ENCODE measurements around the gene BCL6B.

The BCL6B gene

GRCh38 chr17:7010523-7010922 lies 12.3 kb upstream of the BCL6B start:
- peaks cover 56% of the 10 kb centered on the region for H3K79me2 ChIP-seq (ENCODE audit: insufficient read depth, low read length)
- no peak overlapping the region for H3K9ac ChIP-seq (ENCODE audit: low read length)
- H2AFZ ChIP-seq (ENCODE audit: low read depth, low read length, severe bottlenecking), result no peak overlapping the region
- no peaks in the 10 kb centered on the region for H3K9me2 ChIP-seq (replicated peaks; ENCODE audit: insufficient read depth, low read length)
- H3K9me3 ChIP-seq (ENCODE audit: insufficient read depth, low read length), result no peaks in the 10 kb centered on the region
- H3K4me2 ChIP-seq (ENCODE audit: low read depth, low read length, poor library complexity, severe bottlenecking), result peak overlapping the region; percentile 99
- peaks cover 21% of the 10 kb centered on the region for H3F3A ChIP-seq (ENCODE audit: insufficient read depth)
- no peaks in the 10 kb centered on the region for H3K36me3 ChIP-seq (ENCODE audit: low read length)
- no peaks in the 10 kb centered on the region for H3K27me3 ChIP-seq (ENCODE audit: low read length)
- no peak for TF ChIP-seq CTCF (IDR thresholded peaks at IDR 0.05; ENCODE audit: insufficient read depth, low read length, poor library complexity, severe bottlenecking)
- no peak for TF ChIP-seq EZH2phosphoT487 (conservative IDR thresholded peaks at IDR 0.05; ENCODE audit: low read length)
- no peak overlapping the region for H3K4me3 ChIP-seq (ENCODE audit: insufficient read depth, low read length, poor library complexity, severe bottlenecking)
- no peak overlapping the region for H3K27ac ChIP-seq (ENCODE audit: low read depth, low read length)
- H4K20me1 ChIP-seq (ENCODE audit: low read depth, low read length), result no peaks in the 10 kb centered on the region

GRCh38 chr17:7011415-7011814 lies 11.4 kb upstream of the BCL6B start:
- Histone ChIP-seq H3K9ac (ENCODE audit: low read length) (peak overlapping the region; percentile 89), H4K20me1 (ENCODE audit: low read depth, low read length) (no peaks in the 10 kb centered on the region), H2AFZ (ENCODE audit: low read depth, low read length, severe bottlenecking) (no peak overlapping the region), H3K4me2 (ENCODE audit: low read depth, low read length, poor library complexity, severe bottlenecking) (peak overlapping the region; percentile 99), H3K4me3 (ENCODE audit: insufficient read depth, low read length, poor library complexity, severe bottlenecking) (peak overlapping the region; percentile 96), H3K36me3 (ENCODE audit: low read length) (no peaks in the 10 kb centered on the region), H3K9me2 (replicated peaks; ENCODE audit: insufficient read depth, low read length) (no peaks in the 10 kb centered on the region), H3K27me3 (ENCODE audit: low read length) (no peaks in the 10 kb centered on the region), H3K79me2 (ENCODE audit: insufficient read depth, low read length) (peaks cover 56% of the 10 kb centered on the region), H3K27ac (ENCODE audit: low read depth, low read length) (no peak overlapping the region), H3K9me3 (ENCODE audit: insufficient read depth, low read length) (no peaks in the 10 kb centered on the region), H3F3A (ENCODE audit: insufficient read depth) (peaks cover 21% of the 10 kb centered on the region)
- TF ChIP-seq CTCF (IDR thresholded peaks at IDR 0.05; ENCODE audit: insufficient read depth, low read length, poor library complexity, severe bottlenecking) (no peak), EZH2phosphoT487 (conservative IDR thresholded peaks at IDR 0.05; ENCODE audit: low read length) (no peak)

GRCh38 chr17:7011942-7012254 lies 11.0 kb upstream of the BCL6B start:
- H3K27me3 ChIP-seq (ENCODE audit: low read length), result no peaks in the 10 kb centered on the region
- H3K9ac ChIP-seq (ENCODE audit: low read length), result peak overlapping the region; percentile 89
- peaks cover 21% of the 10 kb centered on the region for H3F3A ChIP-seq (ENCODE audit: insufficient read depth)
- H3K9me2 ChIP-seq (replicated peaks; ENCODE audit: insufficient read depth, low read length), result no peaks in the 10 kb centered on the region
- H3K27ac ChIP-seq (ENCODE audit: low read depth, low read length), result peak overlapping the region; percentile 93
- peaks cover 53% of the 10 kb centered on the region for H3K79me2 ChIP-seq (ENCODE audit: insufficient read depth, low read length)
- no peaks in the 10 kb centered on the region for H3K9me3 ChIP-seq (ENCODE audit: insufficient read depth, low read length)
- H2AFZ ChIP-seq (ENCODE audit: low read depth, low read length, severe bottlenecking), result peak overlapping the region; percentile 75
- no peaks in the 10 kb centered on the region for H3K36me3 ChIP-seq (ENCODE audit: low read length)
- peak overlapping the region; percentile 96 for H3K4me3 ChIP-seq (ENCODE audit: insufficient read depth, low read length, poor library complexity, severe bottlenecking)
- TF ChIP-seq CTCF (IDR thresholded peaks at IDR 0.05; ENCODE audit: insufficient read depth, low read length, poor library complexity, severe bottlenecking) (no peak), EZH2phosphoT487 (conservative IDR thresholded peaks at IDR 0.05; ENCODE audit: low read length) (no peak)
- no peaks in the 10 kb centered on the region for H4K20me1 ChIP-seq (ENCODE audit: low read depth, low read length)
- peak overlapping the region; percentile 99 for H3K4me2 ChIP-seq (ENCODE audit: low read depth, low read length, poor library complexity, severe bottlenecking)
